ENCODE results near the gene SCARB2. TPM values are rescaled to one million over a fixed set of nuclear protein-coding genes. Genes with fewer than 3 reads are reported as not detected.

Gene SCARB2
- polyA plus RNA-seq, 6 donors from 2014 or later: 8.7 to 17.2 (median 15.6) TPM

- Mint-ChIP-seq H3K36me3 (no peaks in the 10 kb centered on the region), H3K4me1 (peaks cover 19 to 29% (median 20%) of the 10 kb centered on the region in 3 donors), H3K27ac (peak overlapping the region in 3 of 6 donors; percentile 76 to 84 (median 83)), H3K4me3 (peak overlapping the region in 1 of 8 donors; percentile 24), H3K27me3 (no peaks in the 10 kb centered on the region), H3K9me3 (peaks cover 0 to 4% (median 0%) of the 10 kb centered on the region in 7 donors)
- DNase-seq (no peak), ATAC-seq (ENCODE audit: low read depth in 2 of 2) (no peak)
These were observed 3.6 kb upstream of the SCARB2 start for GRCh38 chr4:76216975-76217814.

DNA sequence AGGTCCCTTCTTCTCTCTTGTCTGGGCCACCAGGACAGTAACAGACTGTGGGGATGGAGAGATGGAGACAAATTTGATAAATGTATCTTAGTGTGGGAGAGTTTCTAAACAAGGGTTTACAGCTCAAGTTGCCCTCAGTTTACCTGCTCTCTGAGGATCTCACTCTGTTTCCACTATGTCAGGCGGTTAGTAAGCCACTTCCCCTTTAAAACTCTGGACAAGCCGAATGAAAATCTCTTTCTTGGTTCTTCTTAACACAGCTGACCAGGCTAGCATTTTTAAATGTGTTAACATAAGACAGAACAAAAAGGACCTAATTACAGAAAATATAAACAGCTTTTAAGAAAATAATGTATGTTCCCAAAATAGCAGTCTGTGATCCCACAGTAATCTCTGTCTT lies 2.9 kb upstream of the SCARB2 start:
- H3K36me3 Mint-ChIP-seq: no peaks in the 10 kb centered on the region
- no peaks in the 10 kb centered on the region for H3K27me3 Mint-ChIP-seq
- peak overlapping the region in 3 of 8 donors; percentile 48 to 73 (median 53) for H3K4me3 Mint-ChIP-seq
- DNase-seq (no peak), ATAC-seq (ENCODE audit: low read depth in 2 of 2) (no peak)
- peak overlapping the region in 4 of 6 donors; percentile 15 to 91 (median 61) for H3K27ac Mint-ChIP-seq
- peaks cover 23 to 35% (median 27%) of the 10 kb centered on the region in 3 donors for H3K4me1 Mint-ChIP-seq
- peaks cover 0 to 4% (median 0%) of the 10 kb centered on the region in 7 donors for H3K9me3 Mint-ChIP-seq

GRCh38 chr4:76215077-76215476 lies 1.5 kb upstream of the SCARB2 start:
- Mint-ChIP-seq H3K9me3 (peaks cover 0 to 4% (median 0%) of the 10 kb centered on the region in 7 donors), H3K27ac (peak overlapping the region in 5 of 6 donors; percentile 30 to 99 (median 88)), H3K4me3 (peak overlapping the region in 6 of 8 donors; percentile 25 to 98 (median 81)), H3K36me3 (no peaks in the 10 kb centered on the region), H3K27me3 (no peaks in the 10 kb centered on the region), H3K4me1 (peaks cover 34 to 49% (median 40%) of the 10 kb centered on the region in 3 donors)
- ATAC-seq (ENCODE audit: low read depth in 2 of 2) (no peak), DNase-seq (no peak)

DNA sequence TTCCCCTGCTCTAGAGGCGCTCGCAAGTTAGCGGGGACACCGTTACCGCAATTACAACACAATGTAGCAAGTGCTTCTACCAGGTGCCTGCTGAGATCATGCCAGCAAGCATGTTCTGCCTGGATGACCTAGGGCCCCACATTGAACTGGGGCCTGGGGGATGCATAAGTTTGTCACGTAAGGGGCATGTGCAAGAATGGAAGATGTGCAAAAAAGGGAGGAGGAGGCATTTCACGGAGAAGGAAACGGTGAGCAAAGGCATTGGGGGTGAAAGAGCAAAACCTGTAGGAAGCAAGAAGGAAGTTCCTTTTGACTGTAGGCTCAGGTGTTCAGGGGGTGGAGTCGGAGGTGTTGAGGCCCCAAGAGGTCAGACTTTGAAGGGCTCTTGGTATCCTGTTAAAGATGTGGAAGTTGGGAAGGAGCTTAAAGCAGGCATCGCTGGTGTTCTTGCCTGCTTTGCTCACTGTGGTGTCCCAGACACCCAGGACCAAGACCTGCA lies 602 bp upstream of the SCARB2 start:
- Mint-ChIP-seq H3K27me3 (no peaks in the 10 kb centered on the region), H3K4me3 (peak overlapping the region; percentile 83 to 98 (median 90)), H3K9me3 (peaks cover 0 to 4% (median 0%) of the 10 kb centered on the region in 7 donors), H3K4me1 (peaks cover 40 to 57% (median 46%) of the 10 kb centered on the region in 3 donors), H3K36me3 (no peaks in the 10 kb centered on the region), H3K27ac (peak overlapping the region; percentile 95 to 99 (median 98))
- DNase-seq (no peak), ATAC-seq (ENCODE audit: low read depth in 2 of 2) (peak; percentile 68 to 70)

GRCh38 chr4:76212851-76213414 lies 691 bp downstream of the SCARB2 start:
- peaks cover 0 to 4% (median 0%) of the 10 kb centered on the region in 7 donors for H3K9me3 Mint-ChIP-seq
- ATAC-seq (ENCODE audit: low read depth in 2 of 2) (peak; percentile 3 to 4), DNase-seq (peak; percentile 39)
- peaks cover 48 to 68% (median 56%) of the 10 kb centered on the region in 3 donors for H3K4me1 Mint-ChIP-seq
- peak overlapping the region; percentile 86 to 96 (median 92) for H3K4me3 Mint-ChIP-seq
- H3K27ac Mint-ChIP-seq: peak overlapping the region; percentile 93 to 99 (median 98)
- H3K27me3 Mint-ChIP-seq: no peaks in the 10 kb centered on the region
- no peaks in the 10 kb centered on the region for H3K36me3 Mint-ChIP-seq

- ATAC-seq (ENCODE audit: low read depth in 2 of 2) (no peak), DNase-seq (no peak)
- peaks cover 48 to 68% (median 59%) of the 10 kb centered on the region in 3 donors for H3K4me1 Mint-ChIP-seq
- H3K36me3 Mint-ChIP-seq: no peaks in the 10 kb centered on the region
- peak overlapping the region; percentile 93 to 99 (median 98) for H3K27ac Mint-ChIP-seq
- no peaks in the 10 kb centered on the region for H3K27me3 Mint-ChIP-seq
- peaks cover 0 to 4% (median 0%) of the 10 kb centered on the region in 7 donors for H3K9me3 Mint-ChIP-seq
- peak overlapping the region; percentile 86 to 96 (median 92) for H3K4me3 Mint-ChIP-seq
These were observed 1.6 kb downstream of the SCARB2 start for GRCh38 chr4:76211769-76212708.

DNA sequence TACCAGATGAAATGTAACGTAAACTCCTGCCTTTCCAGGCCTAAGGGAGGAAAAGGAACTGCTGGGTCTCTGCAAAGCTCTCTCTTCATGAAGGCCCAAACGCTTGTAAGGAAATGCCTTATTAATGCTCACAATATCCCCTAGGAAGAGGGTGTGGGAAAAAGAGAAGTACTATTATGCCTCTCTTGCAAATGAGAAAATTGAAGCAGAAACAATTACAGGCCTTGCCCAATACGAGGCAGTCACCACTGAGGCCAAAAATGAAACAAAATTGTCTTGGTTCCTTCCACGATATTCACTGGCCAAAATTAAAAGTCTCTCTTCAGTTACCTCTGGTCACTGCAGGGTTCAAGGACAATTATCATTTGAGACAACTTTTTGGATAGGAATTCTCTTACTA lies 3.2 kb downstream of the SCARB2 start:
- H3K9me3 Mint-ChIP-seq: peaks cover 0 to 4% (median 0%) of the 10 kb centered on the region in 7 donors
- no peaks in the 10 kb centered on the region for H3K27me3 Mint-ChIP-seq
- ATAC-seq (ENCODE audit: low read depth in 2 of 2): no peak
- peak overlapping the region in 2 of 8 donors; percentile 56 to 88 for H3K4me3 Mint-ChIP-seq
- H3K4me1 Mint-ChIP-seq: peaks cover 51 to 64% (median 63%) of the 10 kb centered on the region in 3 donors
- DNase-seq: no peak
- H3K36me3 Mint-ChIP-seq: no peaks in the 10 kb centered on the region
- peak overlapping the region; percentile 48 to 93 (median 80) for H3K27ac Mint-ChIP-seq

DNA sequence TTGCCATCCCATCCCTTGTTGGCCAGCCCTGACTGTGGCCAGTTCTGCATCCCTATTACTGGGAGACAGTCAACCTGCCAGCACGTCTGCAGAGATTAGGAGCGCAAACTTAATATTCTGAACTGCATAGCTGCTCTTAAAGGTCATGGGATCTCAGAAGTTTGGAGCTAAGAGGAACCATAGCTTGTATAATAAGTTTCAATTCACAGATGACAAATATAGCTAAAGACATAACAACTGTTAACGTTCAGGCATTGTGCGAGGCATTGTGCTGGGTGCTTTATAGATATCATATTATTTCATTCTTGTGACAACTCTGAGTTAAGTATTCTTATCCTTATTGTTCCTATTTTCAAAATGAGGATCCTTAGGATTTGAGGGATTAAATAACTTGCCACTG lies 3.7 kb downstream of the SCARB2 start:
- peak overlapping the region in 3 of 8 donors; percentile 19 to 88 (median 30) for H3K4me3 Mint-ChIP-seq
- ATAC-seq (ENCODE audit: low read depth in 2 of 2) (no peak), DNase-seq (no peak)
- H3K27me3 Mint-ChIP-seq: no peaks in the 10 kb centered on the region
- peak overlapping the region in 5 of 6 donors; percentile 48 to 93 (median 75) for H3K27ac Mint-ChIP-seq
- no peaks in the 10 kb centered on the region for H3K36me3 Mint-ChIP-seq
- peaks cover 51 to 64% (median 58%) of the 10 kb centered on the region in 3 donors for H3K4me1 Mint-ChIP-seq
- peaks cover 0 to 4% (median 0%) of the 10 kb centered on the region in 7 donors for H3K9me3 Mint-ChIP-seq

GRCh38 chr4:76208005-76208765 lies 5.4 kb downstream of the SCARB2 start:
- H3K27me3 Mint-ChIP-seq: no peaks in the 10 kb centered on the region

DNA sequence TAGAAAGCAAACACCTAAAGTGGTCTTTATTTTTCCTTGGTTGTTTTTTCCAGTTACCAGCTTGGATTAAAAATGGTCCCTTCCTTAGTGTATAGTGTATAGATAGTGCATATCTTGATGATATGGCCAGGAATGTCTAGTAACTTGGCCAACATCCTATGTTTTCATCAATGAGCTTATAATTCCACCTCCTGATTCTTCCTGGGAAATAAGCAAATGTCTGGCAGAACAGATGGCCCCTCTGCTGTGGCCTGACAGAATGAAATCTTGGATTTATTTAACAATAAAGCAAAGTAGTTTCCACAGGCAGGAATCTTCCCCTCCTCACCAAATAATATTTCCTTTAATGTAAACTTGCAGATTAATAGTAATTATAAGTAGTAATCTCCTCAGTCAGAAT lies 6.1 kb downstream of the SCARB2 start:
- no peak for DNase-seq
- peak overlapping the region in 2 of 6 donors; percentile 54 to 82 for H3K27ac Mint-ChIP-seq
- no peak for ATAC-seq (ENCODE audit: low read depth in 2 of 2)
- H3K4me1 Mint-ChIP-seq: peaks cover 41 to 48% (median 42%) of the 10 kb centered on the region in 3 donors
- no peaks in the 10 kb centered on the region for H3K36me3 Mint-ChIP-seq
- H3K9me3 Mint-ChIP-seq: no peaks in the 10 kb centered on the region
- H3K4me3 Mint-ChIP-seq: no peak overlapping the region
- H3K27me3 Mint-ChIP-seq: no peaks in the 10 kb centered on the region

More at GRCh38 chr4:76208005-76208765, 5.4 kb downstream of the SCARB2 start:
- peaks cover 47 to 54% (median 48%) of the 10 kb centered on the region in 3 donors for H3K4me1 Mint-ChIP-seq
- ATAC-seq (ENCODE audit: low read depth in 2 of 2) (no peak), DNase-seq (no peak)
- no peaks in the 10 kb centered on the region for H3K9me3 Mint-ChIP-seq
- peak overlapping the region; percentile 33 to 87 (median 64) for H3K27ac Mint-ChIP-seq
- H3K36me3 Mint-ChIP-seq: no peaks in the 10 kb centered on the region
- peak overlapping the region in 1 of 8 donors; percentile 27 for H3K4me3 Mint-ChIP-seq

DNA sequence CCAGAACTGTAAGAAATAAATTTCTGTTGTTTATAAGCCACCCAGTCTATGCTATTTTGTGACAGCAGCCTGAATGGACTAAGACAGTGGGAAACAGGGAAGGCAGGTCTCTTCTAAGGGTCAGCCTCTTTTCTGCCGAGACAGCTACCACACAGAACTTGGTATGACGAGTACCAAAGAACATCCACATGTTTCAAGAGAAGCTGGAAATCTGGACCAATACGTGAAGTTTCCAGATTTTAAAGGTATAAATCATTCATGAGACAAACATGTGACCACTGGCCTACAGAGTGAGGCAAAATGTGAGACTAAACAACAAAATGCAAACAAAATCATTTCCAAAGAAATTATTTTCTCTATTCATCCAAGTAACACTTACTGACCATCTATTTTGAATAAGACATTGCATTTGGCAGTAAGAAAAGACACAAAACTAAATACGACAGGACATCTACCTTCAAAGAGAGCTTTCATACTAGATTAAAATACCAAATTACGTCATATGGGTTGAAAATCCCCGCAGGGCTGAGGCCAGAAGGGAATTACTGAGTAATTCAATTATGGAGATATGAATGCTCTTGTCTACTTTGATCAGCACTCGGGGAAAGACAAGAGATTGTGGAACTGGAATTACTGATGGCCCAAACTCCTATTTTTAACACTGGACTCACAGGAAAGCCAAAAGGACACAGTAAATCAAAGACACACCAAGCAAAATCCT lies 7.2 kb downstream of the SCARB2 start:
- H3K4me1 Mint-ChIP-seq: peaks cover 32 to 37% (median 32%) of the 10 kb centered on the region in 3 donors
- H3K27ac Mint-ChIP-seq: peak overlapping the region in 1 of 6 donors; percentile 22
- H3K4me3 Mint-ChIP-seq: no peak overlapping the region
- no peaks in the 10 kb centered on the region for H3K27me3 Mint-ChIP-seq
- H3K36me3 Mint-ChIP-seq: no peaks in the 10 kb centered on the region
- DNase-seq (no peak), ATAC-seq (ENCODE audit: low read depth in 2 of 2) (no peak)
- H3K9me3 Mint-ChIP-seq: no peaks in the 10 kb centered on the region

Measured in naive B cell (primary cell).